ENCODE results near the gene RAD21L1. TPM values are rescaled to one million over a fixed set of nuclear protein-coding genes. Genes with fewer than 3 reads are reported as not detected.

RAD21L1 gene
- polyA plus RNA-seq, 3 donors = not detected

- intact Hi-C loops (cut with micrococcal nuclease) = no loop called here
- no peaks in the 10 kb centered on the region for H3K9me3 Mint-ChIP-seq
- H3K4me2 ChIP-seq (replicated peaks; ENCODE audit: extremely low read depth, low read length, poor library complexity, severe bottlenecking) = no peak overlapping the region
- no peak overlapping the region for H3K9ac ChIP-seq (ENCODE audit: insufficient read depth, low read length, poor library complexity, severe bottlenecking)
- no peaks in the 10 kb centered on the region for H3K36me3 Mint-ChIP-seq
- no peak overlapping the region for H2AFZ ChIP-seq (ENCODE audit: insufficient read depth, low read depth, low read length, poor library complexity, severe bottlenecking)
- H3K4me1 ChIP-seq (ENCODE audit: control insufficient read depth in 1 of 2, insufficient read depth in 2 of 2, low read length in 2 of 2) = no peaks in the 10 kb centered on the region
- 85% methylated on average over 5 of the region's 6 CpGs for WGBS (ENCODE audit: insufficient coverage)
- H3K27me3 ChIP-seq (ENCODE audit: control insufficient read depth in 2 of 2, insufficient read depth in 2 of 2, low read length in 2 of 2) = no peaks in the 10 kb centered on the region
- no peaks in the 10 kb centered on the region for H3K9me3 ChIP-seq (replicated peaks in 1 of 2; ENCODE audit: control insufficient read depth in 1 of 2, insufficient read depth in 1 of 2, low read length in 2 of 2)
- TF ChIP-seq CTCF (IDR thresholded peaks at IDR 0.05) = no peak
- H3K4me3 Mint-ChIP-seq = no peak overlapping the region
- no peaks in the 10 kb centered on the region for H4K20me1 ChIP-seq (ENCODE audit: insufficient read depth, low read length)
- H3K4me3 ChIP-seq (replicated peaks in 1 of 3; ENCODE audit: low read depth in 2 of 3, low read length in 3 of 3) = no peak overlapping the region
- H3K4me1 Mint-ChIP-seq = no peaks in the 10 kb centered on the region
- no peak overlapping the region for H3K27ac ChIP-seq (ENCODE audit: low read depth in 1 of 2, low read length in 2 of 2)
- peaks cover 1 to 8% (median 5%) of the 10 kb centered on the region in 3 donors for H3K27me3 Mint-ChIP-seq (ENCODE audit: low read depth in 3 of 3)
- no peaks in the 10 kb centered on the region for H3K36me3 ChIP-seq (replicated peaks in 1 of 2; ENCODE audit: control insufficient read depth in 1 of 2, insufficient read depth in 2 of 2, low read length in 2 of 2)
- H3K27ac Mint-ChIP-seq = no peak overlapping the region
- no peaks in the 10 kb centered on the region for H3K79me2 ChIP-seq (ENCODE audit: insufficient read depth, low read length)
- no peak for DNase-seq
Measured at GRCh38 chr20:1280195-1281102, 54.6 kb downstream of the RAD21L1 start.

GRCh38 chr20:1281279-1282057 lies 55.6 kb downstream of the RAD21L1 start:
- Histone ChIP-seq H3K27ac (ENCODE audit: low read depth in 1 of 2, low read length in 2 of 2) (no peak overlapping the region), H3K4me2 (replicated peaks; ENCODE audit: extremely low read depth, low read length, poor library complexity, severe bottlenecking) (no peak overlapping the region), H3K9me3 (replicated peaks in 1 of 2; ENCODE audit: control insufficient read depth in 1 of 2, insufficient read depth in 1 of 2, low read length in 2 of 2) (no peaks in the 10 kb centered on the region), H2AFZ (ENCODE audit: insufficient read depth, low read depth, low read length, poor library complexity, severe bottlenecking) (no peak overlapping the region), H4K20me1 (ENCODE audit: insufficient read depth, low read length) (no peaks in the 10 kb centered on the region), H3K36me3 (replicated peaks in 1 of 2; ENCODE audit: control insufficient read depth in 1 of 2, insufficient read depth in 2 of 2, low read length in 2 of 2) (no peaks in the 10 kb centered on the region), H3K27me3 (ENCODE audit: control insufficient read depth in 2 of 2, insufficient read depth in 2 of 2, low read length in 2 of 2) (no peaks in the 10 kb centered on the region), H3K79me2 (ENCODE audit: insufficient read depth, low read length) (no peaks in the 10 kb centered on the region), H3K9ac (ENCODE audit: insufficient read depth, low read length, poor library complexity, severe bottlenecking) (no peak overlapping the region), H3K4me3 (replicated peaks in 1 of 3; ENCODE audit: low read depth in 2 of 3, low read length in 3 of 3) (no peak overlapping the region), H3K4me1 (ENCODE audit: control insufficient read depth in 1 of 2, insufficient read depth in 2 of 2, low read length in 2 of 2) (no peaks in the 10 kb centered on the region)
- Mint-ChIP-seq H3K27me3 (ENCODE audit: low read depth in 3 of 3) (peaks cover 1 to 8% (median 6%) of the 10 kb centered on the region in 3 donors), H3K9me3 (peaks cover 0 to 2% (median 0%) of the 10 kb centered on the region in 7 donors), H3K27ac (no peak overlapping the region), H3K36me3 (no peaks in the 10 kb centered on the region), H3K4me3 (no peak overlapping the region), H3K4me1 (no peaks in the 10 kb centered on the region)
- intact Hi-C loops (cut with micrococcal nuclease) = no loop called here
- DNase-seq = no peak
- WGBS (ENCODE audit: insufficient coverage) = 86% methylated on average over 4 of the region's 7 CpGs
- TF ChIP-seq CTCF (IDR thresholded peaks at IDR 0.05) = no peak
